ENCODE measurements around the gene AMDHD1. TPM values are rescaled to one million over a fixed set of nuclear protein-coding genes. Genes with fewer than 3 reads are reported as not detected.

AMDHD1 gene
- total and polyA plus RNA-seq, 2 of the 4 experiments (the other 2 are of a cell fraction) = under 0.01 TPM; not detected in 1

- Histone ChIP-seq H3K18ac (ENCODE audit: low read depth, low read length) (no peak overlapping the region), H3K79me1 (ENCODE audit: low read depth in 1 of 2, low read length in 2 of 2) (no peaks in the 10 kb centered on the region), H3K23ac (ENCODE audit: low read depth, low read length) (no peak overlapping the region), H3K36me3 (ENCODE audit: control insufficient read depth, insufficient read depth, low read length) (no peaks in the 10 kb centered on the region), H2BK20ac (ENCODE audit: low read depth, low read length) (no peak overlapping the region), H3K14ac (replicated peaks; ENCODE audit: low read depth, low read length) (no peak overlapping the region), H4K8ac (ENCODE audit: low read depth in 2 of 2, low read length in 2 of 2) (no peak overlapping the region), H2AFZ (replicated peaks; ENCODE audit: low read length, poor library complexity) (no peak overlapping the region), H3K4ac (ENCODE audit: low read depth, low read length) (no peak overlapping the region), H2AK5ac (ENCODE audit: low read depth, low read length) (no peak overlapping the region), H3K4me1 (ENCODE audit: control insufficient read depth, insufficient read depth, low read length) (peaks cover 2% of the 10 kb centered on the region; the same call in 1 of the 2 replicates), H3K27me3 (ENCODE audit: control insufficient read depth, insufficient read depth, low read length) (peaks cover 5% of the 10 kb centered on the region), H3K56ac (ENCODE audit: extremely low read depth, insufficient read depth, low read length) (no peak overlapping the region), H3K9me3 (ENCODE audit: control insufficient read depth, insufficient read depth, low read length) (no peaks in the 10 kb centered on the region), H2AK9ac (replicated peaks; ENCODE audit: low read depth, low read length, poor library complexity) (no peak overlapping the region), H3K4me2 (ENCODE audit: low read depth, low read length) (no peak overlapping the region), H3K9me1 (ENCODE audit: insufficient read depth, low read length) (no peaks in the 10 kb centered on the region), H2BK15ac (ENCODE audit: low read depth, low read length) (no peak overlapping the region), H3K4me3 (ENCODE audit: insufficient read depth, low read depth, low read length) (no peak overlapping the region), H2BK5ac (ENCODE audit: low read depth, low read length, poor library complexity, severe bottlenecking) (no peak overlapping the region), H4K20me1 (ENCODE audit: insufficient read depth, low read length) (no peaks in the 10 kb centered on the region), H3K9ac (ENCODE audit: low read depth, low read length) (no peak overlapping the region), H4K91ac (ENCODE audit: insufficient read depth, low read depth, low read length) (no peak overlapping the region), H2BK120ac (ENCODE audit: low read depth, low read length) (no peak overlapping the region), H3K27ac (ENCODE audit: insufficient read depth, low read length) (no peak overlapping the region), H4K5ac (ENCODE audit: low read depth, low read length) (no peak overlapping the region)
- in situ Hi-C loops (cut with MboI; ENCODE audit: low sequenced_read_pairs) (no loop called here), dilution Hi-C loops (cut with HindIII; ENCODE audit: low sequenced_read_pairs, unreplicated experiment) (no loop called here), intact Hi-C loops (cut with micrococcal nuclease) (no loop called here)
- DNase-seq (no peak), ATAC-seq (ENCODE audit: low read depth) (no peak)
- ChIA-PET POLR2A (ENCODE audit: unreplicated experiment) (no interaction called here), CTCF (no interaction called here)
- TF ChIP-seq ELK1 (IDR thresholded peaks at IDR 0.05; ENCODE audit: borderline replicate concordance, low read depth, low read length) (no peak), MAFK (IDR thresholded peaks at IDR 0.05; ENCODE audit: low read depth, low read length) (peak; percentile 90)
- no TSS peak for BruUV-seq (replicated peaks)
- no CpG with 5 or more reads among the region's 1 CpG for WGBS, 2 experiments (ENCODE audit: extremely low coverage in 2 of 2, insufficient read length in 1 of 2)
These were observed 39.5 kb downstream of the AMDHD1 start for GRCh38 chr12:95982602-95983001.
